ENCODE results near the gene MARK1. TPM values are rescaled to one million over a fixed set of nuclear protein-coding genes. Genes with fewer than 3 reads are reported as not detected.

MARK1 gene
- total RNA-seq, 1 donor from 2014 or later = not detected

DNA sequence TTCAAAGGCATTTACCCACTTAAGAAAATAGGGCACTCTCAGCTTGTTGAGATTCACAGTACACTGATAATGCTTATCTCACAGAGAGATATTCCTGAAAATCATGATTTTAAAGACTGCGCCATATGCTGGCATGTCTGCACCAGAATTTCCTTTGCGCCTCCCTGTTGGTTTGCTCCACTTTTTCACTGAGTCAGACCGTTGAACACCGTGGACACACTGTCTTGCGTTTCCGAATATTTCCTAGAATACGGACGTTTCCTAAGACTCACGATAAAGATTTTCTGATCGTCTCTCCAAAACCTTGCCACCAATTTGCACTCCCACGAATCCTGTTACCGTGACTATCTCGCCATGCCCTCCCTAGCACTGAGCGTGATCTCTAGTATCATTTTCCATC is 161.7 kb downstream of the MARK1 start:
- intact Hi-C loops (cut with micrococcal nuclease) = loop anchor here (1.0 to 5.0 kb wide), 5 partner anchors 9 to 600 kb away; partner anchors contain the start of genes BPNT1 and HLX

DNA sequence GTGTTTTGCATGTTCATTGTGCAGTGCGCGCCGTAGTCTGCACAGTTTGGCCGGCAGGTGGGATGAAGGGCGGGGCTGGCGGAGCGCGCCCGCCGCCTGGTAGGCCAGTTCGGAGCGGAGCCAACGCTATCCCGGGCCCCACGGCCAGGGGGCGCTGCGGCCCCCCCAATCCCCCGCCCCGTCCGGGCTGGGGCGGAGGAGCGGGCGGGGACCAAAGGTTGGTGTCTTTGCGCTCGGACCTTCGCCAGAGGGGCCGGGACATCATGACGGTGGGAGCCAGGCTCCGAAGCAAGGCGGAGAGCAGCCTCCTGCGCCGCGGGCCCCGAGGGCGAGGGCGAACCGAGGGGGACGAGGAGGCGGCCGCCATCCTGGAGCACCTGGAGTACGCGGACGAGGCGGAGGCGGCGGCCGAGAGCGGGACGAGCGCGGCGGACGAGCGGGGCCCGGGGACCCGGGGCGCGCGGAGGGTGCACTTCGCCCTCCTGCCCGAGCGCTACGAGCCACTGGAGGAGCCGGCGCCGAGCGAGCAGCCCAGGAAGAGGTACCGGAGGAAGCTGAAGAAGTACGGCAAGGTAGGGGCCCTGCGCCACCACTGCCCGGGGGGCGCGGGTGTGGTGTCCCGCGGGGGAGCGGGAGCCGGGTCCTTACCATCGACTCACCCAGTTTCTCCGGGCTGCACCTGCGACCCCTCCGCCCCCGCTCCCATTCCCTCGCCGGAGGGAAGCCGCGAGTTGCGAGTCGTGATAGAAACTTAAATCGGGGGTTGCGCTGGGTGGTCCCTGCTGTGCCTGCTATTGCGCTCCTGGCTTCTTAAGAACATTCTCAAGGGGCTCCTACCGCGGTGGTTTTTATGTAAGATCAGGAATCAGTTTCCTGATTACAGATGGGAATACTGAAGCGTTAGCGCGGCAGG is 162.5 kb downstream of the MARK1 start, which contains the start of gene C1orf115:
TSS of gene C1orf115 (plus strand) at position 224 of the 913 bp plus-strand sequence. CDS start at position 264, 40 bp downstream.
- intact Hi-C loops (cut with micrococcal nuclease) = loop anchor here (1.0 to 5.0 kb wide), 5 partner anchors 10 to 601 kb away; partner anchors contain the start of genes BPNT1 and HLX

DNA sequence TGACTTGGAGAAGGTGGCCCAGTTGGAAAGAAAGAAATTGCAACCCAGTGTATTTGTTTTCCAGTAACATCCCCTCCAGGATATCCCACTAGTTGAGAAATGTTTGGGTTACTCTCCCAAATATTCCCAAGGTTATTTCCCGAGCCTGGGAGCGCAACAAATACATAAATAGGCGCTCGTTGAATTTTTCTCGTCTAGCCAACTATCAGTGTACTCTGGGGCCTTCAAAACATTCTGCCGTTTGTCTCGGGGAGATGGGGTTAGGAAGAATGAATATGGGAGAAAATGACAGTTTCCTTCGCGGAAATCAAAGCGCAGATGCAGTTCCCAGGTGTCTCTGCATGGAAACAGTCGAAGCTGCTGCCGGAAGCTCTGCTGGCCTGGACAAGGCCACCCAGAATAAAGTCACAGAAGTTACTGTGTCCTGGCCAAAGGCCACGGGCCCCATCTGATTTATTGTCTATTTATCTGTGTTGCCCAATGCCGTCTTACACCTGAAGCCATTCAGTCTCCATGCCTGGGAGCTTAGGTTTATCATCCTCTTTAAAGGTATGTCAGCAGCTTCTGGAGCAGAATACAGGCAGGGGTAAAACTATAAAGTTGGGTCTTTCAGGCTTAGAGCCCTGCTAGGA is 163.2 kb downstream of the MARK1 start:
- intact Hi-C loops (cut with micrococcal nuclease) = loop anchor here (5.0 kb wide), 1 partner anchor 186 kb away; the partner anchor contains the start of gene HLX

DNA sequence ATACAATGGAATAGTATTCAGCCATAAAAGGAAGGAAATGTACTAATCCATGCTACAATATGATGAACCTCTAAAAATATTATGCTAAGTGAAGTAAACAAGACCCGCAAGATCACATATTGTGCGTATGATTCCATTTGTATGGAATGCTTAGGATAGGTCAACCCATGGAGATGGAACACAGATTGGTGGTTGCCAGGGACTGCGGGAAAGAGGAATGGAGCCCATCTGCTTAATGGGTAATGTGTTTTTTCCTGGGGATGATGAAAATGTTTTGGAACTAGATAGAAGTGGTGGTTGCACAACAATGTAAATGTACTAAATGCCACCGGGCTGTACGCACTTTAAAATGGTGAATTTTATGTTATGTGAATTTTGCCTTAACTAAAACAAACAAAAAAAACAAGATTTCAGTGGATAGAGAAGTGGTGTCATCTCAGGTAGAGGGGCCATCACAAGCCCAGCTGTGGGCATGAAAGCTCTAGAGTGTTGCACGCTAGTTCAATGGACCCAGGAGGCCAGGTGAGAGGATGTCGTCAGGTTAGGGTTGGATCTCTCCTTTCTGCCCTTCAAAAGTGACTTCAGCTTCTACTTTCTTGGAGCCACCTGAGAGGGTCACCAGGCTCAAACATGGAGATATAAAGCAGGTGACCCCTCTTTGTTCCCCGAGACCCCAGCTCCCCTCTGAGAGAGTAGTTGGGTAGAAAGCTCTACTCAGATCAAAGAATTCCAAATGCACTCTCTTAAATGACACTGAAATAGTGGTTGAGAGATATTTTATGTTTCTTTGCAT is 164.7 kb downstream of the MARK1 start:
- intact Hi-C loops (cut with micrococcal nuclease) = loop anchor here (5.0 kb wide), 1 partner anchor 185 kb away; the partner anchor contains the start of gene HLX

DNA sequence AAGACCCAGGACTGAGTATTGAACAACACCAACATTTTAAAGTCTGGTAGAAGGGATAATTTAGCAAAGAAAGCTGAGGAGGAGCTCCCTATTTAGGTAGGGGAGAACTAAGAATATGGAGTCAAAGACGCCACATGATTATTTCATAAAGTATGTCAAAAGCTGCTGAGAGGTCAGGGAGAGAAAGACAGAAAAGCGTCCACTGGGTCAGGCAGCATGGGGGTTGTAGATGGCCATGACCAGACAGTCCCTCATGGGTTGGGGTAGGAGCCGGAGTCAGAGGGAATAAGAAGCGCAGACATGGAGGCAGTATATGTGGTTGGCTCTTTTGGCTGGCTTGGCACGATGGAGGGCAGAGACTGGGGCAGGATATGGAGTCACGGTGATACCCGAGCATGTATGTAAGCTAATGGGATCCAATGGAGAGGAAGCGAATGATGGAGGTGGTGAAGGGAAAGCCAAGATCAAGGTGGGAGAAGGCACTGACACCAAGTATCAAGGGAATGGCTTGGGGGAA is 167.0 kb downstream of the MARK1 start:
- intact Hi-C loops (cut with micrococcal nuclease) = loop anchor here (5.0 kb wide), 1 partner anchor 182 kb away; the partner anchor contains the start of gene HLX

DNA sequence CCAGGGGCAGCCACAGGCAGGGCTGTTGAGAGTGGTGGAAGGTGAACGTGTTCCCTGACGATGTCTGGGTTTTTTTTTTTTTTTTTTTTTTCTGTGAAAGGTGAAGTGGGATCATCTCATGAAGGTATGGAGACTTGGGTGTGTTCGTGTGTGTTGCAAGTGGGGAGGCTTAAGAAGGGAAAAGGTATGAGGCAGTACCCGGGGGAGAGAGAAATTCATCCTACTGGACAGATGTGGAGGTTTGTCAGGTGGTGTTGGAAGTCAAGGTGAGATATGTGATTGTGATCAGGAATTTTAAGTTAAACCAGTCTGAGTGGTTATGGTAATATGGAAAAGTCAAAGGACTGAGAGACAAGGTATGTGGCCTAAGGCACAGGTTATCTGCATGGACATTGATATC is 167.5 kb downstream of the MARK1 start:
- intact Hi-C loops (cut with micrococcal nuclease) = no loop called here

DNA sequence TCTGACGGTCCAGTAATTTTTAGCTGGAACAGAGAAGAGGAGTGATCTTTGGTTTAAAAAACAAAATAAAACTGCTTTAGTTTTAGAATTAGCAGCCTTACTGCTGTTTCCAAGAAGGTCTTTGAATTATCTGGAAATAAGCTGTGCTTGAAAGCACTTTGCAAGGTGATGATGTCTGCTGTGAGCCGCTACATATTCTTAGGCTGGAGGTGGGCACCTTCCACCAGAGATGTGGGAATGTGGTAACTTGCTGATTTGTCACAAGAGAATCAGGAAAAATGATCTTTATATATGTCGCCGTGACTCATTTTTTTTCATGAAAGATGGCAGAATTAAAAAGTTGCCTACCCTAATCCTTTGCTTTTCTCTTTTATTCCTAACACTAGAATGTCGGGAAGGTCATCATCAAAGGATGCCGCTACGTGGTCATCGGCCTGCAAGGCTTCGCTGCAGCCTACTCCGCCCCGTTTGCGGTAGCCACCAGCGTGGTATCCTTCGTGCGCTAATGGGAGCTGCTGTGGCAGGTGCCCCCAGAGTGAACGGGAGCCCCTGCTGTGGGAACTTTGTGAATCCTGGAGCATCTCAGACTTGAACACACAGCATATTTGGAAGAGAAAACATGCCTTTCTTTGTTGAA is 168.4 kb downstream of the MARK1 start:
- intact Hi-C loops (cut with micrococcal nuclease) = no loop called here

DNA sequence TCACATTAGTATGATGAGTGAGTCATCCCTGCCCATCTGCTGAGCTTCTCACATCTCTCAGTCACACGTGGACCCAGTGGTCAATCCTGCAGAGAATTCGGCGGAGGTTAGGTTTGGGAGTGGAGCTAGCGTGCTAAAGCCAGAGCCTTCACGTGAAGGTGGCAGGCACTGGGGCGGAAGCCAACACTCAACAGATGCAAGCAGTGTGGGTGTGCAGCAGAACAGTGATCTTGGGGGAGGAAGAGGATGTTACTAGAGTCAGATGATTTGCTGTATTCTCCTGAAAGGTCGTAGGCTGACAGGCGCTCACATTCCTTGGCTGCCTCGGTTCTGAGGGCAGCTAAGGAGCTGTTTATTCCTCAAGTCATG is 168.9 kb downstream of the MARK1 start:
- intact Hi-C loops (cut with micrococcal nuclease) = no loop called here

DNA sequence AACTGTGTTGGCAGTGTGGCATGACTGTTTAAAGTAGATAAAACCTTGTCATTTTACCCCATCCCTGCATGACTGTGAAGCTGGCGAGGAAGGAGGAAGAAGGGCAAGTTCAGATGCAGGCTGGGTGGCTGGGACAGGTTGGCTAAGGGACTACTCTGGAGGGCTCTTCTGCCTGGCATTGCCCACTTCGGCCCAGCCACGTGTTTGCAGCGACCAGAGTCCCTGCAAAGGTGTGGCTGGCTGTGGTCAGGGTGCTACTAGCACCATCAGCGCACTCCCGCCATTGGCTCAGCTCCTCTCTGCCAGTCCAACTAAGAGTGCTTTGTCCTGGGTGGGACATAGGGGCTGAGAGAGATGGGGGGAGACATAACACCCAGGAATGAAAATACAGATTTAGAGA is 169.4 kb downstream of the MARK1 start:
- intact Hi-C loops (cut with micrococcal nuclease) = no loop called here

DNA sequence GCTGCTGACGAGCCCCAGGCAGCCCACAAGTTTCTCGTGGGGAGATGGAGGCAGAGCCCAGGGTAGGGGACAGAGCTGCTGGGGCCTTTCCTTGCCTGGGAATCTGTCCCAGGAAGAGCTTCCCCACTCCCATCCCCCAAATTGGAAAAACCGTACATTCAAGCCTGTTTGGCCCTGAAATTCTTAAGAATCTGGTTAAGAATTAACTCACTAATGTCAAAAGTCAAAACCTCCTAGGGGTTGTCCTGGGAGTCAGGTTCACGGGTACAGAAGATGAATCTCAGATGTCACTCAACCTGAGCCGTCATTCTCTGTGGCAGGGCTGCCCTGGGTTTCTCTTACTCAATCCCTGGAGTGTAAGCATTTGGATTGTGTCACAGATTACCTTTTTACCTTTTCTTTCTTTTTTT is 170.7 kb downstream of the MARK1 start:
- intact Hi-C loops (cut with micrococcal nuclease) = no loop called here

DNA sequence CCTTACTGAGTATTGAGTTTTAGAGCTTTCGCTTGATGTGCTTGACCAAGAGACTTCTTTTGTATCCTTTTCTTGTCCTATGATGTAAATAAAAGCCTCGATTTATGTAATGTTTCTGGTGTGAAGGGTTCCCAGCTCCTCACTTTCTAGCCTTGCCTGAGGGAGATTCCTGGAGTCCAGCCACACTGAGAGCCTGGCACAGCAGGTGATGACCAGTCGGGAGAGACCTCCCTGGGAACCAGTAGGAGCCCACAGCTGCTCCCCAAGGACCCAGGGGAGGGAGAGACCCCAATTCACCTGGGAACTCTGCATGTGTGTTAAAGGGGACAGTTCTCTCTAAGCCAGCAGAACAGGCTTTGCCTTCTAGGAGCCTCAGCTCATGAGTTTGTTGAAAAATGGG is 171.1 kb downstream of the MARK1 start:
- intact Hi-C loops (cut with micrococcal nuclease) = no loop called here

DNA sequence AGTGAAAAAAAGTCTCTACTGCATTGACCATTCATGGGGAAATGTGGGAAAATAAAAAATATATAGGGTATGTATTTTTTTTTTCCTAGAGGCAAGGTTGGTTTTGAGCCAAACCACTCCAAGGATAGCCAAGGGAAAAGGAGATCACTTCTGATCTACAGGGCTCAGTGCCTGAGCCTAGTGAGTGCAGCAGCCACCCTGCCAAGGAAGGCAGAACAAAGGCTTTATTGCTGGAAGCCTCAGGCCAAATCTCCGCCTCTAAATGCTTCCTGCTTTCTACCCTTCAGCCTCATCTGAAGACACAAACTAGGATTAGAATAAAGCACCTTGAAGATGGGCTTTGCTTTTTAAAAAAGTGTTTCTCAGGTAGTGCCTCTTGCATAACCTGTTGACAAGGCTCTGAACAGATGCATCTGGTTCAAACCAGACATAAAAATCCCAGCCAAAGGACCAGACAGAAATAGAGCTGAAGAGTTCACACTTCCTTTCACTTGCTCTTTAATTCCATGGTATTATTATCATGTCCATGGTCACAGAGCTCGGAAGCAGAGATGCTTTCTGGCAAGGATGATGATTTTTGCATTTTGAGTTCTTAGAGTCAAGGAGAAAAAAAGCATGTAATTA is 172.7 kb downstream of the MARK1 start:
- intact Hi-C loops (cut with micrococcal nuclease) = no loop called here

DNA sequence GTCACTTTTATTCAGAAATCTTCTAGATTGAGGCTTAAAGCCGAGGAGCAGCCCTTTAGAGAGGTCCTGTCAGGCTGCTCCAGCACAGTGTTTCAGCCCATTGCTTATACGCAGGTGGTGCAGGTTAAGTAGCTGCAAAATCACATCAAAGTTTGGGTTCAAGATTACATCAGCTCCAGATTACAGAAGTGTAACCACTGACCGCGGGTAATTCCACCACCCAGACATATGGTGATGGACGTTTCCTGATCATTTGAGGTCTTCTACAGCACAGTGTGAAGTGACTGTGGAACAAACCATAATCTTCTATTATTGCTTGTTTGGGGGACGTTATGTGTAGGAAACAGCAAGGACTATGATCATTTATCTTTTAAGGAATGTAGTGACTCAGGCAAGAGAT is 174.0 kb downstream of the MARK1 start:
- intact Hi-C loops (cut with micrococcal nuclease) = no loop called here

DNA sequence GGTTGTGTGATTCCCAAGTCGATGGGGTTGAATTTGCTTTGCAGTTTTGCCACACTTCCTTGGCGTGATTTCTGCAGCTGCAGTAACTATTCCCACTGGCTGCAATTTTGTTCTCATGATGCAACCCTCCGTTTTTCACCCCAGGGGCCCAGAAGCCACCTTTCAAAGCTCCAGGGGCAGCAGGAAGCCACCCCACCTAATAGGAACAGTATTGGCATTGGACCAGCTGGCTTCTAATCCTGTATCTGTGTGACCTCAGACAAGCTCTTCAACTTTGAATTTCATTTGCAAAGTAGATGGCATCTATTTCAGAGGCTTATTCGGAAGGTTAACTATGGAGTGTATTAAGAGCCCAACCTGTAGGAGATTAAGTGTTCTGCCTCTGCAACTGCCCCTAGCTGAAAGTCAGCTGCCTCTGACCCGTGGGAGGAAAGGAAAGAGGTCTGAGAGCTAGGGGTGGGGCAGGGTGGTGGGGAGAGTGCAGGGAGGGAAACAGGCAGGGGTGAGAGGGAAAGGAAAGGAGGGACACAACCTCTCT is 174.9 kb downstream of the MARK1 start:
- intact Hi-C loops (cut with micrococcal nuclease) = no loop called here

DNA sequence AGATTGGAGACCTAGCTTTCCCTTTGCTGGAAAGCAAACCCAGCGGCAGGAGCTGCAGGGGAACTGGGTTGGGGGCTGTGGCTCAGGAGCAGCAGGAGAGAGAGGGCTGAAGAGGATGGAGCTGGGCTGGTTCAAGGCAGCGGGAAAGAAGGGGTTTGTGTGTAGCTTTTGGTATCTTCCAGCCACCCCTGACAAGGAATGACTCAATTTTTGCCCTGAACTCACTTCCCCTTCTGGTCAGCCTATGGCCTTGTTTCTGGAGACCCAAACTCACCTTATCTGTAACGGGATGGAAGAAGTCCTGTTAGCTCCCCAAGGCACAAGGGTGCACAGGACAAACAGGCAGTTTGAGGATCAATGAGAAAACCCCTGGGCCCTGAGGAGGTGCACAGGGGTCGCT is 175.4 kb downstream of the MARK1 start:
- intact Hi-C loops (cut with micrococcal nuclease) = no loop called here

DNA sequence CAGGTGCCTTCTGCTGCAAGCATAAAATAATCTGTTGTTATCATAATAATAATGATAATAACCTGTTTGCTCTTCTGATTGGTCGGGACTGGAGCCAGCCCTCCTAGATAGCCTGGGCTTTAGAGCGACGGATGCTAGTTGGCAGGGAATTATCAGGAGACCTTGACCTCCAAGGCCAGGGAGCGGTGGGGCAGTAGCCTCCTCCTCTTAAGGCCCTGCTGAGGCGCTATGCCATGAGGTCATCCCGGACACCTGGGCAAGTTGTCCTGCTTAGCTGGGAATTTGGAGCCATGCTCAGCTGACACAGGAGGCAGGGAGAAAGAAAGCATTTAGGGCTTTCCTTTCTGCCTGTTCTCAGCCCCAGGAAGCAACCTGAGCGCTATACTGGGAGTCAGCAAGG is 177.8 kb downstream of the MARK1 start:
- intact Hi-C loops (cut with micrococcal nuclease) = no loop called here

DNA sequence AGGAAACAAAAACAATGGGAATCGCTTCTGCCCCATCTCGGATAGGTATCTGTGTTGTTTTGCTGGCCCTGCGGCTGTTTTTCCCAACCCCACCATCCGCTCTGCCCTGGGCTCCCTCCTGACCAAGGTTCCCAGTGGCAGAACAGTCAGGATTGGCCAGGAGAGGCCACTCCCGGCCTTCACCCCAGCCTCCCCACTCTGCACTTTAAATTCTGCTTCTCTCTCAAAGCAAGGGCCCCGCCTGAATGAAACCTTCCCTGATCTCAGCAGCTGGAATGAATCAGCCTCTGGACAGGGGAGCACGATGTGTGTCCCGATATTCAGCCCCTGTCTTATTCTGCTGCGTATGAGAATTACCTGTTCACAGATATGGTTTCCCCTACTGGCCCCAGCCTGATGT is 178.5 kb downstream of the MARK1 start:
- intact Hi-C loops (cut with micrococcal nuclease) = no loop called here

DNA sequence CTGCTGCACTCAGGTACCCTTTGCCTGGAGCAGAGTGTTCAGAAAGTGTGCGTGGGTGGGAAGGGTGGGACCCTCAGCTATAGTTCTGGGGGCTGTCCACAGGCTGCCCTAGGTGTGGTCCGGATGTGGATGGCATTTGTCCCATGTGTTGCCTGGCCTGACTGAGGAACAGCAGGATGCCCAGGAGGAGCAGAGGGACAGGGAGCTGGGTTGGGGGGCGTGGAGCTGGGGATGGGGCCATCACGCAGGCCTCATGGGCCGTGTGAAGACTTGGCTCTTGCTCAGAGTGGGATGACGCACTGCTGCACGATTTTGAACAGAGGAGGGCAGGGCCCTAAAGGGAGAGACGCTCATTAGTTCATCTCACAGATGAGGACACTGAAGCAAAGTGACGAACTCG is 179.2 kb downstream of the MARK1 start:
- intact Hi-C loops (cut with micrococcal nuclease) = no loop called here

DNA sequence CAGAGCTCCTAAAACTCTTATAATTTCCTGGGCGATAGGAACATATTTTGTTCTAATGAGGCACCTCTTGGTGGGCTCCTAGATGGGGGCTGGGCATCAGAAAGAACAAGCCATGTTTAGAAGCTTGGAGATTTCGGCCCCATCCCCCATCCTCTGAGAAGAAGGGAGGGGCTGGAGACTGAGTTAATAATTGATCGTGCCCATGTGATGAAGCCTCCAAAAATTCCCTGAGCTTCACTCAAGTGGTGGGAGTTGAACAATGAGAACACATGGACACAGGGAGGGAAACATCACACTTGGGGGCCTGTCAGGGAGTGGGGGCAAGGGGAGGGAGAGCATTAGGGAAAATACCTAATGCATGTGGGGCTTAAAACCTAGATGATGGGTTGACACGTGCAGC is 180.3 kb downstream of the MARK1 start:
- intact Hi-C loops (cut with micrococcal nuclease) = no loop called here

All from T-helper 1 cell treated with Interleukin-12 subunit alpha and Interleukin-12 subunit beta and Interleukin-4 antibody, amounts not matched to agents 30 ng/mL and 1 ng/mL, for 36 hours (primary cell).